Astrocyte (in vitro differentiated cells and primary cell): ENCODE data around the gene PPP1R11. TPM values are rescaled to one million over a fixed set of nuclear protein-coding genes. Genes with fewer than 3 reads are reported as not detected.
A peak's percentile ranks its signal among the peaks of the same experiment; 100 is the strongest.

Experiments
- DNase-seq: peaks from one replicate; pipeline ENCODE4 v3.0.0-alpha.2; 2010; ENCODE audit warnings: low read depth
- FAIRE-seq: peaks from 2 replicates; lab custom pipeline; 2011; peaks lifted over from hg19 to GRCh38; lab: Jason Lieb, UNC
- H2AFZ ChIP-seq: 2 replicates; pipeline ENCODE4 v1.6.0; 2012; ENCODE audit warnings: low read depth, low read length, inconsistent platforms
- H3K27ac ChIP-seq: 2 replicates; pipeline ENCODE4 v1.5.1; 2011; ENCODE audit warnings: low read depth, low read length, inconsistent platforms
- H3K27me3 ChIP-seq: 2 replicates; pipeline ENCODE4 v1.6.0; 2011; ENCODE audit warnings: low read length, inconsistent platforms; ENCODE audit not compliant: insufficient read depth
- H3K36me3 ChIP-seq: 2 replicates; pipeline ENCODE4 v1.5.1; 2011; ENCODE audit warnings: low read length, inconsistent platforms; ENCODE audit not compliant: insufficient read depth
- H3K4me1 ChIP-seq: 2 replicates; pipeline ENCODE4 v1.5.1; 2011; ENCODE audit warnings: low read length, inconsistent platforms; ENCODE audit not compliant: insufficient read depth
- H3K4me2 ChIP-seq: 2 replicates; pipeline ENCODE4 v1.6.0; 2012; ENCODE audit warnings: low read length, inconsistent platforms
- H3K4me3 ChIP-seq: 2 replicates; pipeline ENCODE4 v1.5.1; 2011; ENCODE audit warnings: low read depth, mild to moderate bottlenecking, low read length, inconsistent platforms; ENCODE audit not compliant: insufficient read depth
- H3K79me2 ChIP-seq: 2 replicates; pipeline ENCODE4 v1.6.0; 2012; ENCODE audit warnings: mild to moderate bottlenecking, low read length, inconsistent platforms; ENCODE audit not compliant: insufficient read depth
- H3K9ac ChIP-seq: 2 replicates; pipeline ENCODE4 v1.6.0; 2012; ENCODE audit warnings: mild to moderate bottlenecking, low read length, inconsistent platforms
- H3K9me3 ChIP-seq: 2 replicates; pipeline ENCODE4 v1.5.1; 2012; ENCODE audit warnings: low read depth, mild to moderate bottlenecking, low read length, inconsistent platforms; ENCODE audit not compliant: insufficient read depth
- H4K20me1 ChIP-seq: 2 replicates; pipeline ENCODE4 v1.6.0; 2012; ENCODE audit warnings: low read length, inconsistent platforms; ENCODE audit not compliant: insufficient read depth
- H3K27ac Mint-ChIP-seq: one replicate; pipeline ENCODE4 v1.8.0; 2021; ENCODE audit warnings: mild to moderate bottlenecking, mixed read lengths; ENCODE audit not compliant: unreplicated experiment
- H3K27me3 Mint-ChIP-seq: one replicate; pipeline ENCODE4 v1.8.0; 2021; ENCODE audit warnings: low read depth, mixed read lengths; ENCODE audit not compliant: unreplicated experiment
- H3K36me3 Mint-ChIP-seq: one replicate; pipeline ENCODE4 v1.8.0; 2021; ENCODE audit warnings: low read depth, mixed read lengths; ENCODE audit not compliant: unreplicated experiment
- H3K4me1 Mint-ChIP-seq: one replicate; pipeline ENCODE4 v1.8.0; 2021; ENCODE audit warnings: low read depth, mixed read lengths; ENCODE audit not compliant: unreplicated experiment
- H3K4me3 Mint-ChIP-seq: one replicate; pipeline ENCODE4 v1.8.0; 2021; ENCODE audit warnings: mild to moderate bottlenecking, moderate library complexity, mixed read lengths; ENCODE audit not compliant: unreplicated experiment
- H3K9me3 Mint-ChIP-seq: one replicate; pipeline ENCODE4 v1.8.0; 2021; ENCODE audit warnings: mild to moderate bottlenecking, mixed read lengths; ENCODE audit not compliant: unreplicated experiment
- EZH2 ChIP-seq: IDR thresholded peaks from 2 replicates; pipeline ENCODE4 v1.6.1; 2012; ENCODE audit warnings: mild to moderate bottlenecking, low read length, inconsistent platforms; ENCODE audit not compliant: insufficient read depth
- total RNA-seq: library from RNA; stranded (reverse); gene quantifications from 2 replicates; pipeline ENCODE4 v1.2.1, GENCODE V29; 2021
- TF ChIP-seq, protein P1 (sequence below): IDR thresholded peaks from 2 replicates; pipeline ENCODE4 v1.5.1; 2011; ENCODE audit warnings: low read depth, mild to moderate bottlenecking, inconsistent platforms, low read length, moderate library complexity; ENCODE audit not compliant: insufficient read depth

The PPP1R11 gene
- total RNA-seq, 1 donor from 2014 or later, result 37.8 TPM

- FAIRE-seq (no peak), DNase-seq (no peak)
- Histone ChIP-seq H3K9ac (no peak overlapping the region), H3K4me1 (peaks cover 10% of the 10 kb centered on the region), H3K4me3 (peak overlapping the region; percentile 3), H2AFZ (peak overlapping the region; percentile 41), H3K27me3 (peaks cover 79% of the 10 kb centered on the region), H3K9me3 (no peaks in the 10 kb centered on the region), H3K27ac (no peak overlapping the region), H4K20me1 (peaks cover 11% of the 10 kb centered on the region), H3K36me3 (no peaks in the 10 kb centered on the region), H3K79me2 (no peaks in the 10 kb centered on the region), H3K4me2 (peak overlapping the region; percentile 74)
- H3K9me3 Mint-ChIP-seq, result peaks cover 11% of the 10 kb centered on the region
- peak overlapping the region; percentile 76 for H3K4me3 Mint-ChIP-seq
- TF ChIP-seq, protein P1, sequence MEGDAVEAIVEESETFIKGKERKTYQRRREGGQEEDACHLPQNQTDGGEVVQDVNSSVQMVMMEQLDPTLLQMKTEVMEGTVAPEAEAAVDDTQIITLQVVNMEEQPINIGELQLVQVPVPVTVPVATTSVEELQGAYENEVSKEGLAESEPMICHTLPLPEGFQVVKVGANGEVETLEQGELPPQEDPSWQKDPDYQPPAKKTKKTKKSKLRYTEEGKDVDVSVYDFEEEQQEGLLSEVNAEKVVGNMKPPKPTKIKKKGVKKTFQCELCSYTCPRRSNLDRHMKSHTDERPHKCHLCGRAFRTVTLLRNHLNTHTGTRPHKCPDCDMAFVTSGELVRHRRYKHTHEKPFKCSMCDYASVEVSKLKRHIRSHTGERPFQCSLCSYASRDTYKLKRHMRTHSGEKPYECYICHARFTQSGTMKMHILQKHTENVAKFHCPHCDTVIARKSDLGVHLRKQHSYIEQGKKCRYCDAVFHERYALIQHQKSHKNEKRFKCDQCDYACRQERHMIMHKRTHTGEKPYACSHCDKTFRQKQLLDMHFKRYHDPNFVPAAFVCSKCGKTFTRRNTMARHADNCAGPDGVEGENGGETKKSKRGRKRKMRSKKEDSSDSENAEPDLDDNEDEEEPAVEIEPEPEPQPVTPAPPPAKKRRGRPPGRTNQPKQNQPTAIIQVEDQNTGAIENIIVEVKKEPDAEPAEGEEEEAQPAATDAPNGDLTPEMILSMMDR, result no peak
- TF ChIP-seq EZH2, result peak; percentile 91
- peaks cover 30% of the 10 kb centered on the region for H3K36me3 Mint-ChIP-seq
- H3K4me1 Mint-ChIP-seq, result peaks cover 16% of the 10 kb centered on the region
- peak overlapping the region; percentile 9 for H3K27ac Mint-ChIP-seq
- H3K27me3 Mint-ChIP-seq, result peaks cover 89% of the 10 kb centered on the region
Measured at GRCh38 chr6:30074331-30075093, 7.5 kb downstream of the PPP1R11 start.

DNA sequence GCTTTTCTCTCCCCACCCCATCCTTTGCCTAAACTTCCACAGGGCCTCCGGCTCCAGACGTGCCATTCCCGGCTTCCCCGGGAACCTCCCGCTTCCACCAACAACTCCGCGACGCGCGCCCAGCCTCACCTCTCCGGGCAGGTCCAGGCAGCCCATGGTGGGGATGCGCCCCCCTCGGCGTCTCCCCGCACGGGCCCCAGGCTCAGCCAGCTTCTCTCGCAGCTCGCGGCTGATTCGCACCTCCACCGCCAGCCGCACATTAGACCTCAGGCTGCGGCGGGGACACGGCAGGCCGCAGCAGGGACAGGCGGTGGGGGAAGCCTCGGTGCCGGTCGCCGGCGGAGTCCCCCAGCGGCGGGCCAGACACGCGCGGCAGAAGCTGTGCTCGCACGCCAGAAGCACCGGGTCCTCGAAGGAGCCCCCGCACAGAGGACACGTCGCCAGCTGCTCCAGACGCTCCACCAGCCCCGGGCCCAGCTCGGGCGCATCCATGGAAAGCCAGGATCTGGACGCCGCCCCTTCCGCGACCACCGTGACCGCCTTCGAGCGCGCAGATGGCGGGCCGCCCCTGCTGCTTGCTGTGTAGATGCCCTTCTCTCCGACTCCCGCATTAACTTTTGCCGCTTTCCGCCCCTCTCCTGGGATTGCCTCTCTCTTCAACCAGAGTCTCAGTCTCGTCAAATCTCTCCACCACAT is 8.2 kb downstream of the PPP1R11 start, which contains the start of gene RNF39:
TSS of gene RNF39 (minus strand) at position 676 of the 696 bp plus-strand sequence. CDS start at position 492, 184 bp downstream.
- peak within 1 kb of the TSS; percentile 41 for H2AFZ ChIP-seq
- H3K36me3 Mint-ChIP-seq, result peaks cover 24% of the 10 kb centered on the region

More for the DNA sequence above, 8.2 kb downstream of the PPP1R11 start, which contains the start of gene RNF39:
- Histone ChIP-seq H3K79me2 (no peaks in the 10 kb centered on the region), H3K4me3 (peak within 1 kb of the TSS; percentile 3), H3K9ac (no peak within 1 kb of the TSS), H3K36me3 (no peaks in the 10 kb centered on the region), H3K27ac (no peak within 1 kb of the TSS), H3K4me2 (peak within 1 kb of the TSS; percentile 74), H3K9me3 (no peaks in the 10 kb centered on the region), H3K27me3 (peaks cover 83% of the 10 kb centered on the region), H4K20me1 (peaks cover 10% of the 10 kb centered on the region), H3K4me1 (peaks cover 10% of the 10 kb centered on the region)
- Mint-ChIP-seq H3K4me1 (peaks cover 15% of the 10 kb centered on the region), H3K4me3 (peak within 1 kb of the TSS; percentile 76), H3K27me3 (peaks cover 90% of the 10 kb centered on the region), H3K27ac (peak within 1 kb of the TSS; percentile 70), H3K9me3 (peaks cover 11% of the 10 kb centered on the region)
- no peak for FAIRE-seq
- TF ChIP-seq, protein P1, result no peak
- peak; percentile 90 for TF ChIP-seq EZH2
- no peak for DNase-seq
